ENCODE measurements around the gene RNASE1.
A peak's percentile ranks its signal among the peaks of the same experiment; 100 is the strongest.
"Not testable (repeated sequence)": the region's sequence is repeated elsewhere in the genome, so short reads cannot be mapped to it uniquely, and the experiment has no call there.

The RNASE1 gene

GRCh38 chr14:20772650-20773049, 30.0 kb downstream of the RNASE1 start:
- DNase-seq (ENCODE audit: low spot score) = no peak

DNA sequence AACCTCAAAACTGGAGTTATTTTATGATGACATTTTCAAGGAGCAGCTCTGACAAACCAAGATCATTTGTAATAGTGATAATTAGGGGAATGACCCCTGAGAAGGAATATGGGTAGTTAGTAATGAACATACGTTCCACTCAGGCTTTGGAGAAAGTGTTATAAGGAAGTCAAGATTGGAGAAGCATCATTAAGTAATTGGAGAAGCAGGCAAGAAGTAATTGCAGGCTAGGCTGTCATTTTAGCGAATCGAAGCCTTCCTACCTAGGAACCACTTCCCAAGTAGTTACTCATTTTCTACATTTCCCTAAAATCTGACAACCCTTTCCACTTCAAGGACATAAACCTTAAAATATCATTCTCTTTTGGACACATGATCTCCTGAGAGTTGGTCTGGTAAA, 33.2 kb downstream of the RNASE1 start:
- no peak for DNase-seq (ENCODE audit: low spot score)

DNA sequence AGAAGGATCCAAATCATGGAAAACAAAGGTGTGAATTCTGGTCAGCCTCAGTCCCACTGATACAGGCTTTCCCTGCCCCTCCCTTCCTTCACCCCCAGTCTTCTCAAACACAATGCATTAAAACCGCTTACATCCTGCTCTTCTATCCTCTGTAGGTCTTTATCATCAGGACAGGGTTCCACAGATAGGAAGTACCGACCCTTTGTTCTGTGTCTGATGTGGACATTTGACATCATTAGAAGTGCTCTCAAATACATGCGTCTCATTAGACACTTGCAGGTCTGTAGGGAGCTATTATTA, 34.1 kb downstream of the RNASE1 start:
- DNase-seq (ENCODE audit: low spot score) = no peak

GRCh38 chr14:20760950-20761349, 41.7 kb downstream of the RNASE1 start:
- no peak for DNase-seq (ENCODE audit: low spot score)

DNA sequence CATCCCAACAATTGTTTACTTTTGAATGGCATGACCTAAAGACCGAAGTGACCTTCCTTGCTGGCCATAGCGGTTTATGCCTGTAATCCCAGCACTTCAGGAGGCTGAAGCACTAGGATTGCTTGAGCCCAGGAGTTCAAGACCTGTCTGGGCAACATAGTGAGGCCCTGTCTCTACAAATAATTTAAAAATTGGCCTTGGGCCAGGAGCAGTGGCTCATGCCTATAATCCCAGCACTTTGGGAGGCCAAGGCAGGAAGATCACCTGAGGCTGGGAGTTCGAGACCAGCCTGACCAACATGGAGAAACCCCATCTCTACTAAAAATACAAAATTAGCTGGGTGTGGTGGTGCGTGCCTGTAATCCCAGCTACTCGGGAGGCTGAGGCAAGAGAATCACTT, 43.2 kb downstream of the RNASE1 start:
- not testable (repeated sequence) for DNase-seq (ENCODE audit: low spot score)

GRCh38 chr14:20757965-20758364, 44.7 kb downstream of the RNASE1 start:
- DNase-seq (ENCODE audit: low spot score) = peak; percentile 27

DNA sequence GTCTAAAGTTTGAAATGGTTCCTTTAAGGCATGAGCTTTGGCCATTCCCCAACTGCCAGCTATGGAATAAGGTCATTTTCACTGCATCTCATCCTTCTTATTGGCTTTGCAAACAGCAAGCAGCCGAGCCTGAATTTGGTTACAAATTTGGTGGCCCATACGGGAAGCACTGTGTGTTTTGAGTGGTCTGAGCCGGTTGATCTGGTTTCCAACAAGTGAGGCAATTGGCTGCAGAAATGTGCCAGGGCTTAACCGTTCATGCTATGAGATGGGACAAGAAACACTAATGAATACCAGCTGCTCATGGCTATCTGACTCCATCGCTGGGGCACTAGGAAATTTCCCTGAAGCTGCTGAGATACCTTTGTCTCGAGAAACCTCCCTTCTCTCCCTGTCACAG, 47.6 kb downstream of the RNASE1 start:
- DNase-seq (ENCODE audit: low spot score) = no peak

DNA sequence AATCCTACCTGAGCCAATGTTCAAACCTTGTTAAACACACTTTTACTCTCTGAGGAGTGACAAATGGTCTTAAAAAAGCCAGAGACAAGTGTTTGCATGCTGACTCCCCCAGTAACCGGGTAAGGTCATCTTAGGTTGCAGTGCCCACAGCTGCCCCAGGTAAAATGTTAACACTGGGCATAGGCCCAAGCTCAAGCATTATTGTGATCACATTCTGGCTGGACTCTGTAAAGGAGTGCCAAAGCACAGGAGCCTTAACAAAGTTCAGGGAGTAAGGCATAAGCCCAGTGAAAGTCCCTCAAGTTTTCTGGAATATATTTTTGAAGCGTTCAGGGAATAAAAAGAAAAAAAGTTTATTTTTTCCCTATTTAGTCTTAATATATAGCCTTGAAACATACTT, 48.3 kb downstream of the RNASE1 start:
- no peak for DNase-seq (ENCODE audit: low spot score)

DNA sequence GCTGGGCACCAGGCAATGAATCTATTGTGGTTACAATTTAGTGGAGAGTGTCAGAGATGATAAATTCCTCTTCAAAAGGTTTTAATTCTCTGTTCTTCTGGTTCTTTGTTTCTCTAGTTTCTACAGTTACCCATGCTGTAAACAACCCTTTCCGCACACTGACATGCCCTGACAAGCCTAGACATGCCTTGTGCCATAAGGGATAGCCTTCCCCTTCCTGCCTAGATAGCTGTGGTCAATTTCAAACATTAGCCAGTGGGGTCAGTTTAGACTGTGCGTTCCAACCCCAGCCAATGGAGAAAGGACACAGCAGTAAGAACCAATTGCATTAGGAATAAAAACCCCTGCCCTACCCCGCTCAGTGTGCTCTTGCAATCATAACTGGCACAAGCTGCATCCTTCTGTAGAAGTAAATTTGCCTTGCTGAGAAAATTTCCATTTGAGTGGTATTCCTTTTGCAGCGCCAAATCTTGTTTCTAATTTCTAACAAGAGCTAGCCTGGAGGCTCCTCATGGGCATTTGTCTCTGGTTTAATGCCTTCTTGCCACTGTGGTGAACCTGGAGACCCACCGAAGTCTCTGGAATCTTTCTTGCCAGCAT, 50.6 kb downstream of the RNASE1 start:
- no peak for DNase-seq (ENCODE audit: low spot score)
